Smooth muscle cell (in vitro differentiated cells): Measurements from ENCODE around the gene FHOD3. TPM values are rescaled to one million over a fixed set of nuclear protein-coding genes. Genes with fewer than 3 reads are reported as not detected.

Experiments
- DNase-seq: peaks from one replicate; lab custom pipeline; 2025; ENCODE audit not compliant: unreplicated experiment; lab: John Stamatoyannopoulos, UW
- H2AFZ ChIP-seq: fragments of 200-600 bp; sonication (generic); 2 replicates; pipeline ENCODE4 v1.6.0; 2016; ENCODE audit warnings: antibody characterized with exemption, low read depth, mild to moderate bottlenecking
- H3F3A ChIP-seq: fragments of 200-600 bp; sonication (generic); 2 replicates; pipeline ENCODE4 v1.6.0; 2017; ENCODE audit warnings: antibody characterized with exemption, low read depth
- H3K27ac ChIP-seq: fragments of 200-600 bp; sonication (generic); 2 replicates; pipeline ENCODE4 v1.5.1; 2016; ENCODE audit warnings: low read depth, mild to moderate bottlenecking
- H3K27me3 ChIP-seq: fragments of 200-600 bp; sonication (generic); 2 replicates; pipeline ENCODE4 v1.6.1; 2016; ENCODE audit warnings: low read depth, mild to moderate bottlenecking
- H3K36me3 ChIP-seq: fragments of 200-600 bp; sonication (generic); 2 replicates; pipeline ENCODE4 v1.5.1; 2016; ENCODE audit warnings: low read depth
- H3K4me1 ChIP-seq: fragments of 200-600 bp; sonication (generic); 2 replicates; pipeline ENCODE4 v1.5.1; 2016; ENCODE audit warnings: low read depth
- H3K4me2 ChIP-seq: fragments of 200-600 bp; sonication (generic); 2 replicates; pipeline ENCODE4 v1.6.0; 2016; ENCODE audit warnings: mild to moderate bottlenecking
- H3K4me3 ChIP-seq: fragments of 200-600 bp; sonication (generic); 2 replicates; pipeline ENCODE4 v1.5.1; 2016; ENCODE audit warnings: mild to moderate bottlenecking
- H3K79me2 ChIP-seq: fragments of 200-600 bp; sonication (generic); 2 replicates; pipeline ENCODE4 v1.6.0; 2016; ENCODE audit warnings: low read depth, mild to moderate bottlenecking
- H3K9ac ChIP-seq: fragments of 200-600 bp; sonication (generic); 2 replicates; pipeline ENCODE4 v1.6.0; 2016; ENCODE audit warnings: low read depth
- H3K9me3 ChIP-seq: fragments of 200-600 bp; sonication (generic); replicated peaks from 2 replicates; pipeline ENCODE4 v1.5.1; 2016; ENCODE audit warnings: low read depth
- H4K20me1 ChIP-seq: fragments of 200-600 bp; sonication (generic); 2 replicates; pipeline ENCODE4 v1.6.0; 2016; ENCODE audit warnings: low read depth
- CTCF ChIP-seq: fragments of 200-600 bp; sonication (generic); IDR thresholded peaks from 2 replicates; pipeline ENCODE4 v1.5.1; 2017; ENCODE audit warnings: borderline replicate concordance, mild to moderate bottlenecking, antibody characterized with exemption; ENCODE audit not compliant: insufficient read depth, poor library complexity, severe bottlenecking
- WGBS: methylation state at CpG from one replicate; pipeline ENCODE4 v1.1.7; 2016; ENCODE audit warnings: low lambda C conversion rate; 5-methylcytosine and 5-hydroxymethylcytosine counted together
- polyA plus RNA-seq: library from polyadenylated mRNA; unstranded; fragments of >200 nt; fragmentation: Nextera tagmentation; extraction: Ambion mirVana; gene quantifications from 2 replicates; pipeline ENCODE4 v1.2.1, GENCODE V29; 2016
- total RNA-seq: library from RNA; depleted of rRNA; stranded (reverse); fragments of >200 nt; gene quantifications from 2 replicates; pipeline ENCODE4 v1.2.3, GENCODE V29; 2014

Gene FHOD3
- total and polyA plus RNA-seq, 2 experiments from 2014 or later, result 6.3 to 19.4 TPM

- H2AFZ ChIP-seq, result no peak overlapping the region
- H3K79me2 ChIP-seq, result no peaks in the 10 kb centered on the region
- 90% methylated on average over 3 of the region's 3 CpGs for WGBS
- no peak overlapping the region for H3K4me2 ChIP-seq
- no peaks in the 10 kb centered on the region for H3K9me3 ChIP-seq
- H3K4me3 ChIP-seq, result no peak overlapping the region
- no peaks in the 10 kb centered on the region for H3K36me3 ChIP-seq
- H3K4me1 ChIP-seq, result peaks cover 44% of the 10 kb centered on the region
- H3K27ac ChIP-seq, result no peak overlapping the region
- H4K20me1 ChIP-seq, result peaks cover 11% of the 10 kb centered on the region
- no peaks in the 10 kb centered on the region for H3F3A ChIP-seq
- H3K9ac ChIP-seq, result no peak overlapping the region
- H3K27me3 ChIP-seq, result no peaks in the 10 kb centered on the region
- TF ChIP-seq CTCF, result no peak
- DNase-seq, result no peak
Observed at GRCh38 chr18:36477776-36478175, 180.3 kb downstream of the FHOD3 start.

- TF ChIP-seq CTCF, result no peak
- H4K20me1 ChIP-seq, result peaks cover 9% of the 10 kb centered on the region
- H3K27me3 ChIP-seq, result no peaks in the 10 kb centered on the region
- no peaks in the 10 kb centered on the region for H3K9me3 ChIP-seq
- no peak overlapping the region for H3K4me3 ChIP-seq
- no peak overlapping the region for H3K4me2 ChIP-seq
- H3K79me2 ChIP-seq, result no peaks in the 10 kb centered on the region
- 29% methylated on average over 4 of the region's 4 CpGs for WGBS
- H2AFZ ChIP-seq, result no peak overlapping the region
- no peaks in the 10 kb centered on the region for H3K36me3 ChIP-seq
- no peaks in the 10 kb centered on the region for H3F3A ChIP-seq
- H3K9ac ChIP-seq, result no peak overlapping the region
- no peak overlapping the region for H3K27ac ChIP-seq
- H3K4me1 ChIP-seq, result peaks cover 53% of the 10 kb centered on the region
- DNase-seq, result no peak
Observed at GRCh38 chr18:36481201-36481657, 183.7 kb downstream of the FHOD3 start.

GRCh38 chr18:36481935-36482334 lies 184.4 kb downstream of the FHOD3 start:
- no peak overlapping the region for H3K27ac ChIP-seq
- H3K4me1 ChIP-seq, result peaks cover 53% of the 10 kb centered on the region
- peaks cover 7% of the 10 kb centered on the region for H4K20me1 ChIP-seq
- H3K9me3 ChIP-seq, result no peaks in the 10 kb centered on the region
- H3K9ac ChIP-seq, result no peak overlapping the region
- no peaks in the 10 kb centered on the region for H3F3A ChIP-seq
- no peak for DNase-seq
- H3K79me2 ChIP-seq, result no peaks in the 10 kb centered on the region
- 68% methylated on average over 1 of the region's 1 CpG for WGBS
- no peak overlapping the region for H2AFZ ChIP-seq
- no peak overlapping the region for H3K4me2 ChIP-seq
- H3K4me3 ChIP-seq, result no peak overlapping the region
- no peak for TF ChIP-seq CTCF
- H3K36me3 ChIP-seq, result no peaks in the 10 kb centered on the region
- H3K27me3 ChIP-seq, result no peaks in the 10 kb centered on the region

GRCh38 chr18:36484591-36484990 lies 187.1 kb downstream of the FHOD3 start:
- Histone ChIP-seq H3K4me1 (peaks cover 39% of the 10 kb centered on the region), H3K9me3 (no peaks in the 10 kb centered on the region), H4K20me1 (peaks cover 7% of the 10 kb centered on the region), H3K36me3 (no peaks in the 10 kb centered on the region), H3K27ac (no peak overlapping the region), H2AFZ (no peak overlapping the region), H3K27me3 (no peaks in the 10 kb centered on the region), H3K79me2 (no peaks in the 10 kb centered on the region), H3F3A (no peaks in the 10 kb centered on the region), H3K9ac (no peak overlapping the region), H3K4me2 (no peak overlapping the region), H3K4me3 (no peak overlapping the region)
- 60% methylated on average over 5 of the region's 5 CpGs for WGBS
- no peak for DNase-seq
- no peak for TF ChIP-seq CTCF
